Hepatocyte (in vitro differentiated cells): Measurements from ENCODE around the gene S1PR5. TPM values are rescaled to one million over a fixed set of nuclear protein-coding genes. Genes with fewer than 3 reads are reported as not detected.
"Not testable (repeated sequence)": the region's sequence is repeated elsewhere in the genome, so short reads cannot be mapped to it uniquely, and the experiment has no call there.

Experiments
- DNase-seq: peaks from one replicate; pipeline ENCODE4 v3.0.0-alpha.2; 2016; ENCODE audit warnings: low spot score
- H2AFZ ChIP-seq: fragments of 200-600 bp; sonication (generic); 2 replicates; pipeline ENCODE4 v1.6.0; 2016; ENCODE audit warnings: antibody characterized with exemption, mild to moderate bottlenecking
- H3K27ac ChIP-seq: fragments of 200-600 bp; sonication (generic); 2 replicates; pipeline ENCODE4 v1.5.1; 2016; ENCODE audit warnings: mild to moderate bottlenecking
- H3K27me3 ChIP-seq: fragments of 200-600 bp; sonication (generic); 2 replicates; pipeline ENCODE4 v1.6.1; 2016
- H3K36me3 ChIP-seq: fragments of 200-600 bp; sonication (generic); replicated peaks from 2 replicates; pipeline ENCODE4 v1.5.1; 2016; ENCODE audit warnings: low read depth; ENCODE audit not compliant: insufficient read depth
- H3K4me1 ChIP-seq: fragments of 200-600 bp; sonication (generic); 2 replicates; pipeline ENCODE4 v1.5.1; 2016; ENCODE audit warnings: mild to moderate bottlenecking, moderate library complexity; ENCODE audit not compliant: insufficient read depth
- H3K4me2 ChIP-seq: fragments of 200-600 bp; sonication (generic); 2 replicates; pipeline ENCODE4 v1.6.0; 2016
- H3K4me3 ChIP-seq: fragments of 200-600 bp; sonication (generic); 2 replicates; pipeline ENCODE4 v1.5.1; 2016; ENCODE audit warnings: mild to moderate bottlenecking
- H3K79me2 ChIP-seq: fragments of 200-600 bp; sonication (generic); 2 replicates; pipeline ENCODE4 v1.6.0; 2017; ENCODE audit warnings: mild to moderate bottlenecking
- H3K9me2 ChIP-seq: fragments of 200-600 bp; sonication (generic); replicated peaks from 2 replicates; pipeline ENCODE4 v1.6.0; 2017; ENCODE audit warnings: mild to moderate bottlenecking; ENCODE audit not compliant: insufficient read depth
- H3K9me3 ChIP-seq: fragments of 200-600 bp; sonication (generic); 2 replicates; pipeline ENCODE4 v1.5.1; 2016; ENCODE audit warnings: low read depth, mild to moderate bottlenecking
- H4K20me1 ChIP-seq: fragments of 200-600 bp; sonication (generic); 2 replicates; pipeline ENCODE4 v1.6.0; 2016; ENCODE audit warnings: mild to moderate bottlenecking; ENCODE audit not compliant: insufficient read depth, poor library complexity, severe bottlenecking
- CTCF ChIP-seq: fragments of 200-600 bp; sonication (generic); IDR thresholded peaks from 2 replicates; pipeline ENCODE4 v1.5.1; 2016; ENCODE audit warnings: antibody characterized with exemption, mild to moderate bottlenecking; ENCODE audit not compliant: poor library complexity
- EZH2 ChIP-seq: fragments of 200-600 bp; sonication (generic); IDR thresholded peaks from 2 replicates; pipeline ENCODE4 v1.6.1; 2016; ENCODE audit warnings: antibody characterized with exemption, mild to moderate bottlenecking, borderline replicate concordance
- EZH2phosphoT487 ChIP-seq: fragments of 200-600 bp; sonication (generic); IDR thresholded peaks from one replicate; pipeline ENCODE4 v1.6.1; 2018; ENCODE audit warnings: antibody characterized with exemption, mild to moderate bottlenecking, low read depth, moderate library complexity; ENCODE audit not compliant: unreplicated experiment, severe bottlenecking
- WGBS: methylation state at CpG from one replicate; pipeline ENCODE4 v1.1.6; 2016; ENCODE audit warnings: low lambda C conversion rate; ENCODE audit errors: missing lambda C conversion rate; 5-methylcytosine and 5-hydroxymethylcytosine counted together
- polyA plus RNA-seq: library from polyadenylated mRNA; unstranded; fragments of >200 nt; fragmentation: Nextera tagmentation; extraction: Ambion mirVana; gene quantifications from 2 replicates; pipeline ENCODE4 v1.2.1, GENCODE V29; 2016
- total RNA-seq: library from RNA; depleted of rRNA; stranded (reverse); fragments of >200 nt; gene quantifications from 2 replicates; pipeline ENCODE4 v1.2.3, GENCODE V29; 2014

S1PR5 gene
- total and polyA plus RNA-seq, 2 experiments from 2014 or later, result 0.17 to 0.75 TPM

GRCh38 chr19:10552510-10553053, 35.3 kb upstream of the S1PR5 start:
- Histone ChIP-seq H3K4me1 (no peaks in the 10 kb centered on the region), H4K20me1 (no peaks in the 10 kb centered on the region), H3K79me2 (no peaks in the 10 kb centered on the region), H3K9me3 (no peaks in the 10 kb centered on the region), H3K4me2 (no peak overlapping the region), H3K9me2 (no peaks in the 10 kb centered on the region), H3K27me3 (no peaks in the 10 kb centered on the region), H3K36me3 (no peaks in the 10 kb centered on the region), H3K4me3 (no peak overlapping the region), H2AFZ (no peak overlapping the region), H3K27ac (no peak overlapping the region)
- no peak for DNase-seq
- TF ChIP-seq CTCF, result no peak
- 91% methylated on average over 12 of the region's 12 CpGs for WGBS

- H3K27ac ChIP-seq, result no peak overlapping the region
- H3K79me2 ChIP-seq, result no peaks in the 10 kb centered on the region
- H3K4me1 ChIP-seq, result no peaks in the 10 kb centered on the region
- no peaks in the 10 kb centered on the region for H3K9me3 ChIP-seq
- no peak for TF ChIP-seq EZH2phosphoT487
- TF ChIP-seq CTCF, result peak; percentile 6
- TF ChIP-seq EZH2, result no peak
- H3K27me3 ChIP-seq, result no peaks in the 10 kb centered on the region
- DNase-seq, result no peak
- no peaks in the 10 kb centered on the region for H3K36me3 ChIP-seq
- H4K20me1 ChIP-seq, result no peaks in the 10 kb centered on the region
- no peak overlapping the region for H3K4me3 ChIP-seq
- no peak overlapping the region for H3K4me2 ChIP-seq
- WGBS, result 97% methylated on average over 12 of the region's 12 CpGs
- no peak overlapping the region for H2AFZ ChIP-seq
- no peaks in the 10 kb centered on the region for H3K9me2 ChIP-seq
Measured at GRCh38 chr19:10551698-10552301, 34.6 kb upstream of the S1PR5 start.

GRCh38 chr19:10551006-10551405, 33.8 kb upstream of the S1PR5 start:
- not testable (repeated sequence) for H3K79me2 ChIP-seq, H3K27ac ChIP-seq, H3K9me3 ChIP-seq, H2AFZ ChIP-seq, H3K9me2 ChIP-seq, H4K20me1 ChIP-seq, H3K4me1 ChIP-seq, H3K4me3 ChIP-seq, H3K27me3 ChIP-seq, DNase-seq, H3K4me2 ChIP-seq, H3K36me3 ChIP-seq
- 92% methylated on average over 9 of the region's 9 CpGs for WGBS

- Histone ChIP-seq H3K4me2 (no peak overlapping the region), H3K79me2 (peaks cover 12% of the 10 kb centered on the region), H3K27ac (no peak overlapping the region), H2AFZ (no peak overlapping the region), H3K9me2 (no peaks in the 10 kb centered on the region), H4K20me1 (no peaks in the 10 kb centered on the region), H3K4me3 (no peak overlapping the region), H3K27me3 (no peaks in the 10 kb centered on the region), H3K9me3 (no peaks in the 10 kb centered on the region), H3K4me1 (no peaks in the 10 kb centered on the region), H3K36me3 (no peaks in the 10 kb centered on the region)
- WGBS, result 98% methylated on average over 6 of the region's 6 CpGs
- no peak for DNase-seq
- TF ChIP-seq CTCF, result no peak
- no peak for TF ChIP-seq EZH2phosphoT487
- no peak for TF ChIP-seq EZH2
Measured at GRCh38 chr19:10550336-10550735, 33.1 kb upstream of the S1PR5 start.
